H9 (cell line): ENCODE data around the gene SPINT4. TPM values are rescaled to one million over a fixed set of nuclear protein-coding genes. Genes with fewer than 3 reads are reported as not detected.

Source experiments
- DNase-seq: peaks from one replicate; pipeline ENCODE4 v3.0.0-alpha.2; 2017
- H2AFZ ChIP-seq: one replicate; pipeline ENCODE4 v1.6.1; 2013; ENCODE audit warnings: mild to moderate bottlenecking, low read length, control low read depth, moderate library complexity
- H2AK5ac ChIP-seq: 2 replicates; pipeline ENCODE4 v1.6.1; 2013; ENCODE audit warnings: low read length, control low read depth, mixed read lengths; ENCODE audit not compliant: insufficient read length
- H2BK120ac ChIP-seq: one replicate; pipeline ENCODE4 v1.6.1; 2013; ENCODE audit warnings: low read depth, mild to moderate bottlenecking, low read length, control low read depth, inconsistent platforms; ENCODE audit not compliant: poor library complexity, severe bottlenecking
- H2BK12ac ChIP-seq: 2 replicates; pipeline ENCODE4 v1.6.1; 2013; ENCODE audit warnings: low read length, control low read depth, mixed read lengths, low read depth; ENCODE audit not compliant: insufficient read length
- H2BK15ac ChIP-seq: 2 replicates; pipeline ENCODE4 v1.6.1; 2013; ENCODE audit warnings: low read depth, low read length, control low read depth
- H2BK20ac ChIP-seq: one replicate; pipeline ENCODE4 v1.6.1; 2013; ENCODE audit warnings: low read depth, mild to moderate bottlenecking, low read length, control low read depth, inconsistent platforms; ENCODE audit not compliant: poor library complexity, severe bottlenecking
- H2BK5ac ChIP-seq: 2 replicates; pipeline ENCODE4 v1.6.1; 2013; ENCODE audit warnings: low read length, control low read depth, mixed read lengths; ENCODE audit not compliant: insufficient read length
- H3K14ac ChIP-seq: 2 replicates; pipeline ENCODE4 v1.6.1; 2013; ENCODE audit warnings: low read length, control low read depth; ENCODE audit not compliant: insufficient read depth
- H3K18ac ChIP-seq: 2 replicates; pipeline ENCODE4 v1.6.1; 2013; ENCODE audit warnings: low read depth, mild to moderate bottlenecking, mixed read lengths, low read length, control low read depth; ENCODE audit not compliant: insufficient read length
- H3K23ac ChIP-seq: 2 replicates; pipeline ENCODE4 v1.6.1; 2013; ENCODE audit warnings: low read length, control low read depth, mixed read lengths, low read depth; ENCODE audit not compliant: insufficient read length
- H3K23me2 ChIP-seq: 2 replicates; pipeline ENCODE4 v1.6.1; 2013; ENCODE audit warnings: low read depth, mild to moderate bottlenecking, mixed read lengths, low read length, control low read depth; ENCODE audit not compliant: insufficient read length, poor library complexity, severe bottlenecking
- H3K27ac ChIP-seq: 2 replicates; pipeline ENCODE4 v1.5.1; 2013; ENCODE audit warnings: low read length, control low read depth, mixed read lengths, low read depth; ENCODE audit not compliant: insufficient read length
- H3K27me3 ChIP-seq: 2 replicates; pipeline ENCODE4 v1.6.1; 2013; ENCODE audit warnings: low read length, control low read depth, inconsistent platforms; ENCODE audit not compliant: insufficient read depth
- H3K4ac ChIP-seq: 2 replicates; pipeline ENCODE4 v1.6.1; 2013; ENCODE audit warnings: low read depth, mild to moderate bottlenecking, control low read depth, inconsistent platforms, low read length, moderate library complexity
- H3K4me1 ChIP-seq: 2 replicates; pipeline ENCODE4 v1.6.1; 2013; ENCODE audit warnings: low read length, control low read depth, inconsistent platforms; ENCODE audit not compliant: insufficient read depth
- H3K4me2 ChIP-seq: 2 replicates; pipeline ENCODE4 v1.6.1; 2013; ENCODE audit warnings: low read length, control low read depth, mixed read lengths; ENCODE audit not compliant: insufficient read length, insufficient read depth
- H3K56ac ChIP-seq: 2 replicates; pipeline ENCODE4 v1.6.1; 2013; ENCODE audit warnings: low read depth, mild to moderate bottlenecking, mixed read lengths, low read length, control low read depth; ENCODE audit not compliant: insufficient read length
- H3K79me1 ChIP-seq: 2 replicates; pipeline ENCODE4 v1.6.1; 2013; ENCODE audit warnings: low read depth, mild to moderate bottlenecking, moderate library complexity, low read length, control low read depth, inconsistent platforms; ENCODE audit not compliant: insufficient read depth, poor library complexity, severe bottlenecking
- H3K79me2 ChIP-seq: 2 replicates; pipeline ENCODE4 v1.6.1; 2013; ENCODE audit warnings: low read length, control low read depth, inconsistent platforms; ENCODE audit not compliant: insufficient read depth
- H3K9ac ChIP-seq: 2 replicates; pipeline ENCODE4 v1.6.1; 2013; ENCODE audit warnings: low read length, control low read depth, mixed read lengths; ENCODE audit not compliant: insufficient read length; ENCODE audit errors: extremely low read depth
- H3K9me3 ChIP-seq: one replicate; pipeline ENCODE4 v1.6.1; 2013; ENCODE audit warnings: low read depth, low read length, inconsistent platforms; ENCODE audit not compliant: control insufficient read depth
- H3T11ph ChIP-seq: one replicate; pipeline ENCODE4 v1.6.1; 2013; ENCODE audit warnings: mild to moderate bottlenecking, low read length, control low read depth, inconsistent platforms
- H4K20me1 ChIP-seq: one replicate; pipeline ENCODE4 v1.6.1; 2013; ENCODE audit not compliant: control insufficient read depth, insufficient read length, insufficient read depth
- H4K5ac ChIP-seq: 2 replicates; pipeline ENCODE4 v1.6.1; 2013; ENCODE audit warnings: low read depth, mild to moderate bottlenecking, mixed read lengths, low read length, control low read depth; ENCODE audit not compliant: insufficient read length
- H4K8ac ChIP-seq: replicated peaks from 2 replicates; pipeline ENCODE4 v1.6.1; 2013; ENCODE audit warnings: low read length, control low read depth, mixed read lengths, low read depth; ENCODE audit not compliant: insufficient read length
- H4K91ac ChIP-seq: 2 replicates; pipeline ENCODE4 v1.6.1; 2013; ENCODE audit warnings: low read depth, mild to moderate bottlenecking, moderate library complexity, mixed read lengths, low read length, control low read depth; ENCODE audit not compliant: insufficient read length
- H3K27ac Mint-ChIP-seq, 3 experiments: 2 replicates in 2 of 3; 3 replicates in 1 of 3; pipeline ENCODE4 v1.8.0; 2020 to 2021; ENCODE audit warnings: mixed read lengths in 3 of 3, mild to moderate bottlenecking in 1 of 3, moderate library complexity in 1 of 3
- H3K27me3 Mint-ChIP-seq: 2 replicates; pipeline ENCODE4 v1.8.0; 2021; ENCODE audit warnings: low read depth, mild to moderate bottlenecking, moderate library complexity, mixed read lengths
- H3K36me3 Mint-ChIP-seq, 3 experiments: 2 replicates in 2 of 3; 3 replicates in 1 of 3; pipeline ENCODE4 v1.8.0; 2020 to 2021; ENCODE audit warnings: low read depth in 3 of 3, mixed read lengths in 3 of 3; ENCODE audit not compliant: insufficient read depth in 1 of 3
- H3K4me1 Mint-ChIP-seq, 2 experiments: 2 replicates each; pipeline ENCODE4 v1.8.0; 2020; ENCODE audit warnings: mixed read lengths in 2 of 2
- H3K4me3 Mint-ChIP-seq, 2 experiments: 2 replicates in 1 of 2; 3 replicates in 1 of 2; pipeline ENCODE4 v1.8.0; 2020 to 2021; ENCODE audit warnings: mild to moderate bottlenecking in 2 of 2, mixed read lengths in 2 of 2, moderate library complexity in 1 of 2
- H3K9me3 Mint-ChIP-seq, 2 experiments: 2 replicates in 1 of 2; 3 replicates in 1 of 2; pipeline ENCODE4 v1.8.0; 2020; ENCODE audit warnings: mild to moderate bottlenecking in 2 of 2, mixed read lengths in 2 of 2, moderate library complexity in 1 of 2
- WGBS: extraction: QIAGEN DNeasy Blood & Tissue Kit; methylation state at CpG from one replicate; pipeline ENCODE4 v1.1.7; 2013; ENCODE audit warnings: missing lambda C conversion rate, low lambda C conversion rate, mixed read lengths; ENCODE audit not compliant: insufficient read length; ENCODE audit errors: extremely low coverage; 5-methylcytosine and 5-hydroxymethylcytosine counted together
- total RNA-seq: library from RNA; stranded (reverse); gene quantifications from 2 replicates; pipeline ENCODE4 v1.2.1, GENCODE V29; 2021
- TF ChIP-seq, protein P1 (sequence below): fragments of 200-600 bp; sonication (generic); conservative IDR thresholded peaks from 3 replicates; pipeline ENCODE4 v1.8.0; 2021; ENCODE audit warnings: antibody characterized with exemption, mild to moderate bottlenecking

SPINT4 gene
- total RNA-seq, 1 experiment from 2014 or later: not detected

DNA sequence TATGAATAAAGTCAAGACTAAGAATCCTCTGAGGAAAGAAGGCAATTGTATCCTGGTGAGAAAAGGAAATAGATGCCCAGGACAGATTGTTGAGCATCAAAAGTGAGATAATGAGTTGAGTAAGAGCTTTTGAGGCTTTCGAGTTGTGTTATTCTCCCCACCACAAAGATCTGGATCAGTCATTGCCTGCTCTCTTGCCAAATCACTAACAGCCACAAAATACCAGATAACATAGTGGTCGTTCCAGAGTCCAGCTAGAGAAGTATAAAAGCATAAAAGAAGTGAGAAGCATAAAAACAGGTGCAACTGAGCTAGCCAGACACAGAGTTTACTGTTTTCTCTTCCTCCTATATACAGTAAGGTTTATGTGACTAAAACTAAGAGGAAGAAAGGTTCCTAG lies 4.9 kb downstream of the SPINT4 start:
- Histone ChIP-seq H4K20me1 (no peaks in the 10 kb centered on the region), H2BK120ac (no peak overlapping the region), H2BK20ac (no peak overlapping the region), H2BK5ac (no peak overlapping the region), H2BK12ac (no peak overlapping the region), H3K9ac (no peak overlapping the region), H3K18ac (no peak overlapping the region), H3K56ac (no peak overlapping the region), H3K23ac (no peak overlapping the region), H3K4me1 (no peaks in the 10 kb centered on the region), H3K79me2 (no peaks in the 10 kb centered on the region), H3T11ph (no peak overlapping the region), H3K27me3 (no peaks in the 10 kb centered on the region), H4K91ac (no peak overlapping the region), H3K4me2 (no peak overlapping the region), H2AFZ (no peak overlapping the region), H3K23me2 (no peaks in the 10 kb centered on the region), H3K14ac (no peak overlapping the region), H3K27ac (no peak overlapping the region), H3K79me1 (no peaks in the 10 kb centered on the region), H2BK15ac (no peak overlapping the region), H2AK5ac (no peak overlapping the region), H4K5ac (no peak overlapping the region), H4K8ac (no peak overlapping the region), H3K4ac (no peak overlapping the region), H3K9me3 (no peaks in the 10 kb centered on the region)
- TF ChIP-seq, protein P1, sequence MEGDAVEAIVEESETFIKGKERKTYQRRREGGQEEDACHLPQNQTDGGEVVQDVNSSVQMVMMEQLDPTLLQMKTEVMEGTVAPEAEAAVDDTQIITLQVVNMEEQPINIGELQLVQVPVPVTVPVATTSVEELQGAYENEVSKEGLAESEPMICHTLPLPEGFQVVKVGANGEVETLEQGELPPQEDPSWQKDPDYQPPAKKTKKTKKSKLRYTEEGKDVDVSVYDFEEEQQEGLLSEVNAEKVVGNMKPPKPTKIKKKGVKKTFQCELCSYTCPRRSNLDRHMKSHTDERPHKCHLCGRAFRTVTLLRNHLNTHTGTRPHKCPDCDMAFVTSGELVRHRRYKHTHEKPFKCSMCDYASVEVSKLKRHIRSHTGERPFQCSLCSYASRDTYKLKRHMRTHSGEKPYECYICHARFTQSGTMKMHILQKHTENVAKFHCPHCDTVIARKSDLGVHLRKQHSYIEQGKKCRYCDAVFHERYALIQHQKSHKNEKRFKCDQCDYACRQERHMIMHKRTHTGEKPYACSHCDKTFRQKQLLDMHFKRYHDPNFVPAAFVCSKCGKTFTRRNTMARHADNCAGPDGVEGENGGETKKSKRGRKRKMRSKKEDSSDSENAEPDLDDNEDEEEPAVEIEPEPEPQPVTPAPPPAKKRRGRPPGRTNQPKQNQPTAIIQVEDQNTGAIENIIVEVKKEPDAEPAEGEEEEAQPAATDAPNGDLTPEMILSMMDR: no peak
- Mint-ChIP-seq H3K4me1 (no peaks in the 10 kb centered on the region), H3K9me3 (peaks cover 11 to 35% of the 10 kb centered on the region in 2 experiments), H3K27me3 (no peaks in the 10 kb centered on the region; the same call in 1 of the 2 replicates), H3K4me3 (no peak overlapping the region), H3K36me3 (peaks cover 2 to 12% (median 3%) of the 10 kb centered on the region in 3 experiments; a peak in 6 of 7 replicates), H3K27ac (no peak overlapping the region)
- DNase-seq: no peak
- no CpG with 5 or more reads among the region's 2 CpGs for WGBS
